WTC11 (cell line): ENCODE data around the gene FDPS.

Experiments used
- FOXP1 ChIP-seq: sonication (generic); formaldehyde crosslinking; IDR thresholded peaks from 2 replicates; pipeline ENCODE4 v1.8.0; 2022; ENCODE audit warnings: missing genetic modification reagents, mild to moderate bottlenecking, moderate library complexity, borderline replicate concordance
- TF ChIP-seq, protein P1 (sequence below): sonication (generic); formaldehyde crosslinking; IDR thresholded peaks from 2 replicates; pipeline ENCODE4 v1.8.0; 2022; ENCODE audit warnings: mild to moderate bottlenecking, missing genetic modification reagents

GRCh38 chr1:155342842-155343241 is 34.2 kb downstream of the FDPS start:
- TF ChIP-seq, protein P1, sequence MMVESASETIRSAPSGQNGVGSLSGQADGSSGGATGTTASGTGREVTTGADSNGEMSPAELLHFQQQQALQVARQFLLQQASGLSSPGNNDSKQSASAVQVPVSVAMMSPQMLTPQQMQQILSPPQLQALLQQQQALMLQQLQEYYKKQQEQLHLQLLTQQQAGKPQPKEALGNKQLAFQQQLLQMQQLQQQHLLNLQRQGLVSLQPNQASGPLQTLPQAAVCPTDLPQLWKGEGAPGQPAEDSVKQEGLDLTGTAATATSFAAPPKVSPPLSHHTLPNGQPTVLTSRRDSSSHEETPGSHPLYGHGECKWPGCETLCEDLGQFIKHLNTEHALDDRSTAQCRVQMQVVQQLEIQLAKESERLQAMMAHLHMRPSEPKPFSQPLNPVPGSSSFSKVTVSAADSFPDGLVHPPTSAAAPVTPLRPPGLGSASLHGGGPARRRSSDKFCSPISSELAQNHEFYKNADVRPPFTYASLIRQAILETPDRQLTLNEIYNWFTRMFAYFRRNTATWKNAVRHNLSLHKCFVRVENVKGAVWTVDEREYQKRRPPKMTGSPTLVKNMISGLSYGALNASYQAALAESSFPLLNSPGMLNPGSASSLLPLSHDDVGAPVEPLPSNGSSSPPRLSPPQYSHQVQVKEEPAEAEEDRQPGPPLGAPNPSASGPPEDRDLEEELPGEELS (CRISPR knock-in tag), result no peak
- TF ChIP-seq FOXP1 (CRISPR knock-in tag), result no peak
